ENCODE results near the gene HYCC1. TPM values are rescaled to one million over a fixed set of nuclear protein-coding genes. Genes with fewer than 3 reads are reported as not detected.

Gene HYCC1
- total and polyA plus RNA-seq, 5 donors from 2014 or later: 12.8 to 38.6 (median 16.0) TPM

- Histone ChIP-seq H3K27ac (ENCODE audit: insufficient read depth, low read length, poor library complexity, severe bottlenecking) (no peak overlapping the region), H3K4me1 (ENCODE audit: control insufficient read depth, insufficient read depth, low read length, poor library complexity, severe bottlenecking) (no peaks in the 10 kb centered on the region), H3K27me3 (ENCODE audit: control insufficient read depth, insufficient read depth, low read length) (peaks cover 15% of the 10 kb centered on the region), H3K4me3 (ENCODE audit: low read depth, low read length) (no peak overlapping the region), H3K36me3 (ENCODE audit: control insufficient read depth, insufficient read depth, low read length) (no peaks in the 10 kb centered on the region), H3K9me3 (ENCODE audit: control insufficient read depth in 2 of 2, low read length in 2 of 2) (no peaks in the 10 kb centered on the region)
- Mint-ChIP-seq H3K36me3 (no peaks in the 10 kb centered on the region), H3K9me3 (peaks cover 0 to 2% (median 0%) of the 10 kb centered on the region in 7 donors), H3K27ac (no peak overlapping the region), H3K4me1 (peaks cover 11 to 20% (median 15%) of the 10 kb centered on the region in 4 donors), H3K4me3 (no peak overlapping the region), H3K27me3 (peaks cover 18% of the 10 kb centered on the region)
- DNase-seq (no peak), ATAC-seq (ENCODE audit: low read depth in 2 of 2) (no peak)
These were observed 8.9 kb upstream of the HYCC1 start for GRCh38 chr7:23022851-23023250.

- Histone ChIP-seq H3K9me3 (ENCODE audit: control insufficient read depth in 2 of 2, low read length in 2 of 2) (no peaks in the 10 kb centered on the region), H3K36me3 (ENCODE audit: control insufficient read depth, insufficient read depth, low read length) (no peaks in the 10 kb centered on the region), H3K27me3 (ENCODE audit: control insufficient read depth, insufficient read depth, low read length) (peaks cover 15% of the 10 kb centered on the region), H3K27ac (ENCODE audit: insufficient read depth, low read length, poor library complexity, severe bottlenecking) (no peak overlapping the region), H3K4me1 (ENCODE audit: control insufficient read depth, insufficient read depth, low read length, poor library complexity, severe bottlenecking) (peaks cover 3% of the 10 kb centered on the region), H3K4me3 (ENCODE audit: low read depth, low read length) (no peak overlapping the region)
- Mint-ChIP-seq H3K36me3 (no peaks in the 10 kb centered on the region), H3K27me3 (peaks cover 18% of the 10 kb centered on the region), H3K27ac (no peak overlapping the region), H3K4me3 (no peak overlapping the region), H3K4me1 (peaks cover 11 to 23% (median 16%) of the 10 kb centered on the region in 4 donors), H3K9me3 (peaks cover 0 to 2% (median 0%) of the 10 kb centered on the region in 7 donors)
- ATAC-seq (ENCODE audit: low read depth in 2 of 2) (no peak), DNase-seq (peak in 1 of 3 donors; percentile 65)
These were observed 8.4 kb upstream of the HYCC1 start for GRCh38 chr7:23022258-23022769.

DNA sequence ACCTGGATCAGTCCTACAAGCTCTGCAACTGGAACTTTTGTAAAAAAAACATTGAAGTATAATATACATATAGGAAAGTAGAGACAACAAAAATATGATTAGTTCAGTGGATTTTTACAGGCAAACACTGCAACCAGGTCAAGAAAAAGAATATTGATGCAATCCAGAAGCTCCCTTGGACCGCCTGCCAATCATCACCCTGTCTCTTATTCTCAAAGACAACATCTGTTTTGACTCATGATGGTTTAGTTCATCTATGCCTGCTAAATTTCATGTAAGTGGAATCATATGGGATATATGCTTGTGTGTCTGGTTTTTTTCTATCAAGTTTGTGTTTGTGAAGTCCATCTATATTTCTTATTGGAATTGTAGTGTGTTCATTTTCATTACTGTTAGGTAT lies 7.7 kb upstream of the HYCC1 start:
- Mint-ChIP-seq H3K4me3 (no peak overlapping the region), H3K27me3 (peaks cover 17% of the 10 kb centered on the region), H3K36me3 (no peaks in the 10 kb centered on the region), H3K4me1 (peaks cover 15 to 30% (median 19%) of the 10 kb centered on the region in 4 donors), H3K27ac (no peak overlapping the region), H3K9me3 (peaks cover 0 to 2% (median 0%) of the 10 kb centered on the region in 7 donors)
- Histone ChIP-seq H3K36me3 (ENCODE audit: control insufficient read depth, insufficient read depth, low read length) (no peaks in the 10 kb centered on the region), H3K4me1 (ENCODE audit: control insufficient read depth, insufficient read depth, low read length, poor library complexity, severe bottlenecking) (peaks cover 11% of the 10 kb centered on the region), H3K9me3 (ENCODE audit: control insufficient read depth in 2 of 2, low read length in 2 of 2) (no peaks in the 10 kb centered on the region), H3K27ac (ENCODE audit: insufficient read depth, low read length, poor library complexity, severe bottlenecking) (no peak overlapping the region), H3K4me3 (ENCODE audit: low read depth, low read length) (no peak overlapping the region), H3K27me3 (ENCODE audit: control insufficient read depth, insufficient read depth, low read length) (peaks cover 15% of the 10 kb centered on the region)
- DNase-seq (no peak), ATAC-seq (ENCODE audit: low read depth in 2 of 2) (no peak)

GRCh38 chr7:23020742-23021401 lies 6.9 kb upstream of the HYCC1 start:
- H3K9me3 Mint-ChIP-seq: peaks cover 0 to 2% (median 0%) of the 10 kb centered on the region in 7 donors
- H3K27me3 Mint-ChIP-seq: peaks cover 11% of the 10 kb centered on the region
- peak; percentile 81 to 82 for ATAC-seq (ENCODE audit: low read depth in 2 of 2)
- H3K4me3 Mint-ChIP-seq: peak overlapping the region in 1 of 4 donors; percentile 3
- Histone ChIP-seq H3K27me3 (ENCODE audit: control insufficient read depth, insufficient read depth, low read length) (peaks cover 12% of the 10 kb centered on the region), H3K4me3 (ENCODE audit: low read depth, low read length) (no peak overlapping the region), H3K36me3 (ENCODE audit: control insufficient read depth, insufficient read depth, low read length) (no peaks in the 10 kb centered on the region), H3K4me1 (ENCODE audit: control insufficient read depth, insufficient read depth, low read length, poor library complexity, severe bottlenecking) (peaks cover 12% of the 10 kb centered on the region), H3K9me3 (ENCODE audit: control insufficient read depth in 2 of 2, low read length in 2 of 2) (no peaks in the 10 kb centered on the region), H3K27ac (ENCODE audit: insufficient read depth, low read length, poor library complexity, severe bottlenecking) (no peak overlapping the region)
- H3K36me3 Mint-ChIP-seq: no peaks in the 10 kb centered on the region
- peaks cover 18 to 34% (median 24%) of the 10 kb centered on the region in 4 donors for H3K4me1 Mint-ChIP-seq
- peak in 1 of 3 donors; percentile 81 for DNase-seq
- H3K27ac Mint-ChIP-seq: peak overlapping the region; percentile 20 to 81 (median 49)

DNA sequence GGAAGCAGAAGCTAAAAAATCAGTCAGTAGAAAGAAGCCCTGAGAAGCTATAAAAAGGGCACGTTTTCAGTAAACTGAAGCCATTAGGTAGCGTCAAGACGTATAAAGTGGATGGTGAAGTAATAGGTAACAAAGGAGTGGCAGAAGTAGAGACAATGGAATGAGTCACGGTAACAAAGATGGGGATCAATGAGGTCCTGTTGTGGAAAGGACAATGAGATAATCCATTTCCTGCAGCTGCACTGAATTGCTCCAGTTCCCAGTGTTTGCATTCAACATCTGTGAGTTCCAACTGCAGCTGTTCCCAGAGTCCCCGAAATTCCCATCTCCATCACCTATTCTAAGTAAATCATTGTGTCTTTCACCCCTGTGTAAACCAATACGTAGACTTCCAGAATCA lies 4.8 kb upstream of the HYCC1 start:
- Histone ChIP-seq H3K9me3 (ENCODE audit: control insufficient read depth in 2 of 2, low read length in 2 of 2) (no peaks in the 10 kb centered on the region), H3K4me3 (ENCODE audit: low read depth, low read length) (no peak overlapping the region), H3K27ac (ENCODE audit: insufficient read depth, low read length, poor library complexity, severe bottlenecking) (no peak overlapping the region), H3K4me1 (ENCODE audit: control insufficient read depth, insufficient read depth, low read length, poor library complexity, severe bottlenecking) (peaks cover 21% of the 10 kb centered on the region), H3K27me3 (ENCODE audit: control insufficient read depth, insufficient read depth, low read length) (peaks cover 2% of the 10 kb centered on the region), H3K36me3 (ENCODE audit: control insufficient read depth, insufficient read depth, low read length) (no peaks in the 10 kb centered on the region)
- peaks cover 3% of the 10 kb centered on the region for H3K36me3 Mint-ChIP-seq
- no peak for ATAC-seq (ENCODE audit: low read depth in 2 of 2)
- no peak overlapping the region for H3K27ac Mint-ChIP-seq
- peaks cover 0 to 4% (median 0%) of the 10 kb centered on the region in 7 donors for H3K9me3 Mint-ChIP-seq
- H3K27me3 Mint-ChIP-seq: peaks cover 6% of the 10 kb centered on the region
- DNase-seq: no peak
- no peak overlapping the region for H3K4me3 Mint-ChIP-seq
- peaks cover 28 to 46% (median 37%) of the 10 kb centered on the region in 4 donors for H3K4me1 Mint-ChIP-seq

DNA sequence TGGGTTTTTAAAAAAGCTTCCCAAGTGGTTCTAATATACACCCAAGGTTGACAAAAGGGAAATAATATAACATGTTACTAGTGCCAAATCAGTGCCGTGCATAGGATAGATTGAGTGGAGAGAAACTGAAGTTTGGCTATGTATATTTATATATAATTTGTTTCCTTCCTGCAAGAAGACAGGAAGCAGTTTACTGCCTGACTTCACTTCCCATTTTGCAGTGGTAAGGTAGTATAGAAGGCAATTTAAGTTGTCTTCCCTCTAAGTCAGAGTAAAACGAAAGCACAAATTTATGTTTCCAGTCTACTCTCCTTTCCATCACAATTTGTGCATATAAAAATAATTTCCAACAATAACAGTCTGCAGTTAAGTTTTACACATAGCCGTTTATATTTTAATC lies 3.4 kb upstream of the HYCC1 start:
- peaks cover 28 to 45% (median 35%) of the 10 kb centered on the region in 4 donors for H3K4me1 Mint-ChIP-seq
- Histone ChIP-seq H3K4me3 (ENCODE audit: low read depth, low read length) (no peak overlapping the region), H3K4me1 (ENCODE audit: control insufficient read depth, insufficient read depth, low read length, poor library complexity, severe bottlenecking) (peaks cover 30% of the 10 kb centered on the region), H3K36me3 (ENCODE audit: control insufficient read depth, insufficient read depth, low read length) (no peaks in the 10 kb centered on the region), H3K9me3 (ENCODE audit: control insufficient read depth in 2 of 2, low read length in 2 of 2) (no peaks in the 10 kb centered on the region), H3K27me3 (ENCODE audit: control insufficient read depth, insufficient read depth, low read length) (no peaks in the 10 kb centered on the region), H3K27ac (ENCODE audit: insufficient read depth, low read length, poor library complexity, severe bottlenecking) (no peak overlapping the region)
- H3K4me3 Mint-ChIP-seq: no peak overlapping the region
- ATAC-seq (ENCODE audit: low read depth in 2 of 2) (no peak), DNase-seq (peak in 1 of 3 donors; percentile 42)
- H3K36me3 Mint-ChIP-seq: peaks cover 3% of the 10 kb centered on the region
- H3K27ac Mint-ChIP-seq: peak overlapping the region in 1 of 3 donors; percentile 94
- peaks cover 0 to 4% (median 0%) of the 10 kb centered on the region in 7 donors for H3K9me3 Mint-ChIP-seq
- peaks cover 3% of the 10 kb centered on the region for H3K27me3 Mint-ChIP-seq

DNA sequence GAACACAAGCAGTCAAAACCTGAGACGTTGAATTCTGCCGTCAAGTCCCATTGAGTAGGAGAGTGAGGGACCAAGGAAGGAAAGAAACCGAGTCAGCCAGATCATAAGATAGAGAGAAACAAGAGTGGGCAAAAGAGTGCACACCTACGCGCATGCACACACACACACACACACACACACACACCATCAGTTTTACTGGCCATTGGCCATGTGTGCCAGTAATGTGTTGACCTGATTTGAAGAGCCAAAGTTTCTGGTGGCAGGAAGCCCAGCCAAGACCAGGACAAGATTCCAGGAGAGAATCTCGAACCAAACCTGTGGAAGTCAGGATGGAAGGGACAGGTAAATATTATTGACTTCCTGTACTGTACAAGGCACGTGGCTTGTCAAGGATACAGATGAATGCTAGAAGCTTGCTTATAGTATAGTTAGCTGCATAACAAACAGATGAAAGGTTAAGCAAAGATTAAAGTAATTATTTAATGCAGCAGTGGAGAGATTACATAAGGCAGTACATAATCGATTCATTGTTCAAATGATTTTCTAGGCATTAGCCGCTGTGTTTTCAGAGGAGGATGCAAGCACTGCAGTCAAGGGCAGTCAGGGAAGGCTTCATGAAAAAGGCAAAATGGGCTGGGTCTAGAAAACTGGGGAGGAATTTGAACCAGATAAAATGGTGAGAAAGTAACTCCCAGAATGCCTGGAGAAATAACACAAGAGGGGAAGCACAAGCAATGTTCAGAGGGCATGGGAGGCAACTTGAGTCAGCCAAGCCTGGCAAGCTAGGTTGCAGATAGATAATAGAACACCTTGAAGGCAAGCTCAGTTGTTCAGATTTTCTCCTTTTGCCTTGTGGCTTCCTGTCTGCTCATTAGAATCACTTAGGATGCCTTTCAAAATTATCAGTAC lies 2.7 kb upstream of the HYCC1 start:
- Mint-ChIP-seq H3K4me3 (no peak overlapping the region), H3K27ac (peak overlapping the region in 2 of 3 donors; percentile 19 to 94), H3K9me3 (peaks cover 0 to 4% (median 0%) of the 10 kb centered on the region in 7 donors), H3K36me3 (peaks cover 3% of the 10 kb centered on the region), H3K27me3 (no peaks in the 10 kb centered on the region), H3K4me1 (peaks cover 26 to 42% (median 33%) of the 10 kb centered on the region in 4 donors)
- H3K4me1 ChIP-seq (ENCODE audit: control insufficient read depth, insufficient read depth, low read length, poor library complexity, severe bottlenecking): peaks cover 34% of the 10 kb centered on the region
- DNase-seq (peak in 1 of 3 donors; percentile 26), ATAC-seq (ENCODE audit: low read depth in 2 of 2) (no peak)
- no peaks in the 10 kb centered on the region for H3K27me3 ChIP-seq (ENCODE audit: control insufficient read depth, insufficient read depth, low read length)
- H3K4me3 ChIP-seq (ENCODE audit: low read depth, low read length): no peak overlapping the region
- no peaks in the 10 kb centered on the region for H3K36me3 ChIP-seq (ENCODE audit: control insufficient read depth, insufficient read depth, low read length)
- H3K9me3 ChIP-seq (ENCODE audit: control insufficient read depth in 2 of 2, low read length in 2 of 2): no peaks in the 10 kb centered on the region
- no peak overlapping the region for H3K27ac ChIP-seq (ENCODE audit: insufficient read depth, low read length, poor library complexity, severe bottlenecking)

Data from CD4-positive, CD25-positive, alpha-beta regulatory T cell (primary cell).